GM23248 (cell line): ENCODE results near the gene MAPK8IP1. TPM values are rescaled to one million over a fixed set of nuclear protein-coding genes. Genes with fewer than 3 reads are reported as not detected.
A peak's percentile ranks its signal among the peaks of the same experiment; 100 is the strongest.

Experiments
- DNase-seq: peaks from one replicate; pipeline ENCODE4 v3.0.0-alpha.2; 2015
- H2AFZ ChIP-seq: fragments of 200-600 bp; sonication (generic); 2 replicates; pipeline ENCODE4 v1.6.1; 2016; ENCODE audit warnings: antibody characterized with exemption
- H3F3A ChIP-seq: fragments of 200-600 bp; sonication (generic); 2 replicates; pipeline ENCODE4 v1.6.1; 2016; ENCODE audit warnings: mild to moderate bottlenecking, antibody characterized with exemption, mixed run types; ENCODE audit not compliant: insufficient read depth
- H3K27ac ChIP-seq: fragments of 200-600 bp; sonication (generic); 2 replicates; pipeline ENCODE4 v1.5.1; 2016; ENCODE audit warnings: mild to moderate bottlenecking
- H3K27me3 ChIP-seq: fragments of 200-600 bp; sonication (generic); replicated peaks from 2 replicates; pipeline ENCODE4 v1.6.1; 2016; ENCODE audit warnings: mild to moderate bottlenecking; ENCODE audit not compliant: insufficient read depth
- H3K36me3 ChIP-seq: fragments of 200-600 bp; sonication (generic); 2 replicates; pipeline ENCODE4 v1.6.1; 2016; ENCODE audit warnings: low read depth, mild to moderate bottlenecking
- H3K4me1 ChIP-seq: fragments of 200-600 bp; sonication (generic); 2 replicates; pipeline ENCODE4 v1.6.1; 2016; ENCODE audit warnings: mild to moderate bottlenecking; ENCODE audit not compliant: insufficient read depth
- H3K4me2 ChIP-seq: fragments of 200-600 bp; sonication (generic); one replicate; pipeline ENCODE4 v1.6.1; 2016; ENCODE audit warnings: mild to moderate bottlenecking; ENCODE audit not compliant: unreplicated experiment
- H3K4me3 ChIP-seq: fragments of 200-600 bp; sonication (generic); 2 replicates; pipeline ENCODE4 v1.5.1; 2016; ENCODE audit warnings: mild to moderate bottlenecking
- H3K79me2 ChIP-seq: fragments of 200-600 bp; sonication (generic); 2 replicates; pipeline ENCODE4 v1.6.1; 2016; ENCODE audit warnings: mild to moderate bottlenecking; ENCODE audit not compliant: insufficient read depth
- H3K9ac ChIP-seq: fragments of 200-600 bp; sonication (generic); 2 replicates; pipeline ENCODE4 v1.6.1; 2016; ENCODE audit warnings: mild to moderate bottlenecking
- H3K9me2 ChIP-seq: fragments of 200-600 bp; sonication (generic); 2 replicates; pipeline ENCODE4 v1.6.1; 2016; ENCODE audit warnings: mixed run types, mild to moderate bottlenecking, moderate library complexity; ENCODE audit not compliant: insufficient read depth
- H3K9me3 ChIP-seq: fragments of 200-600 bp; sonication (generic); one replicate; pipeline ENCODE4 v1.6.1; 2017; ENCODE audit warnings: low read depth
- H4K20me1 ChIP-seq: fragments of 200-600 bp; sonication (generic); 2 replicates; pipeline ENCODE4 v1.6.0; 2016; ENCODE audit not compliant: insufficient read depth
- EZH2 ChIP-seq: fragments of 200-600 bp; sonication (generic); IDR thresholded peaks from 2 replicates; pipeline ENCODE4 v1.6.1; 2018; ENCODE audit warnings: antibody characterized with exemption, mild to moderate bottlenecking; ENCODE audit not compliant: insufficient read depth, poor library complexity, severe bottlenecking
- EZH2phosphoT487 ChIP-seq: fragments of 200-600 bp; sonication (generic); IDR thresholded peaks from 2 replicates; pipeline ENCODE4 v1.6.1; 2018; ENCODE audit warnings: antibody characterized with exemption, moderate library complexity, mild to moderate bottlenecking, low read depth; ENCODE audit not compliant: insufficient read depth
- WGBS, 2 experiments: methylation state at CpG; one replicate each; pipeline ENCODE4 v1.1.6; 2015 to 2017; ENCODE audit warnings: low lambda C conversion rate in 2 of 2, low coverage in 1 of 2; ENCODE audit errors: missing lambda C conversion rate in 2 of 2; 5-methylcytosine and 5-hydroxymethylcytosine counted together
- in situ Hi-C: fragments of 300-500 bp; cut with MboI; formaldehyde crosslinking; loops from 2 replicates; pipeline ENCODE4 v1.15.0; 2020
- polyA plus RNA-seq: library from polyadenylated mRNA; unstranded; fragments of >200 nt; fragmentation: Nextera tagmentation; extraction: Ambion mirVana; gene quantifications from 2 replicates; pipeline ENCODE4 v1.2.1, GENCODE V29; 2016
- total RNA-seq: library from RNA; depleted of rRNA; stranded (reverse); fragments of >200 nt; shearing (Covaris generic); gene quantifications from 2 replicates; pipeline ENCODE4 v1.2.3, GENCODE V29; 2014

Gene MAPK8IP1
- total and polyA plus RNA-seq, 2 experiments from 2014 or later, result 1.8 to 9.5 TPM

DNA sequence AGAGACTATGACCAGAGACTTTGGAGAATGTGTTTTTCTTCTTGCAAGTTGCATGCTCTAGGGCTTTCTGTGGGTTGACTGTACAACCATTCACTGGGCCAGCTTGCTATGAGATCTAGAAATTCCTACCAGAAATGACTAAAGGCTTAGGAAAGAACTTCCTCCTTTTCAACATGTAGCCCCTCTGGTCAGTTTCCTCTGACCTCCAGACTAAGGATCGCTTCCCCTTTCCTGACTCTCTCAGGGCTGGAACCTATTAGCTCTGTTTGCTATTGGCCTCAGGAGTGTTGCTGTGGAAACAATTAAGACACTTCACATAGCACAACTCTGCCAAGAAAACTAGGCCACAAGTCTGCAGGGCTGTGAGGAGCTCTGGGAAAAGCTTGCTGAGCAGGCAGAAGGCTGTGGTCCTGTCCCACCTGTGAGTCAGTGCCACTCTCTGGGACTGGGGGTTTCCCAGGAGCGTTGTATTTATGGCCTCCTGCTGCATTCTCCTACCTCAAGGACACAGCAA, 27.4 kb upstream of the MAPK8IP1 start:
- TF ChIP-seq EZH2 (no peak), EZH2phosphoT487 (no peak)
- Histone ChIP-seq H3K4me2 (peak overlapping the region; percentile 78), H3K36me3 (peaks cover 16% of the 10 kb centered on the region; the same call in 1 of the 2 replicates), H2AFZ (no peak overlapping the region), H3F3A (peaks cover 35% of the 10 kb centered on the region), H3K27ac (peak overlapping the region; percentile 98), H3K79me2 (peaks cover 32% of the 10 kb centered on the region), H3K9me2 (no peaks in the 10 kb centered on the region), H3K27me3 (no peaks in the 10 kb centered on the region), H3K4me1 (peaks cover 52% of the 10 kb centered on the region), H3K9me3 (no peaks in the 10 kb centered on the region), H3K4me3 (no peak overlapping the region), H4K20me1 (no peaks in the 10 kb centered on the region), H3K9ac (peak overlapping the region; percentile 81)
- 0% methylated on average over 2 of the region's 2 CpGs for WGBS, 2 experiments
- DNase-seq, result peak; percentile 98
- in situ Hi-C loops, result no loop called here

DNA sequence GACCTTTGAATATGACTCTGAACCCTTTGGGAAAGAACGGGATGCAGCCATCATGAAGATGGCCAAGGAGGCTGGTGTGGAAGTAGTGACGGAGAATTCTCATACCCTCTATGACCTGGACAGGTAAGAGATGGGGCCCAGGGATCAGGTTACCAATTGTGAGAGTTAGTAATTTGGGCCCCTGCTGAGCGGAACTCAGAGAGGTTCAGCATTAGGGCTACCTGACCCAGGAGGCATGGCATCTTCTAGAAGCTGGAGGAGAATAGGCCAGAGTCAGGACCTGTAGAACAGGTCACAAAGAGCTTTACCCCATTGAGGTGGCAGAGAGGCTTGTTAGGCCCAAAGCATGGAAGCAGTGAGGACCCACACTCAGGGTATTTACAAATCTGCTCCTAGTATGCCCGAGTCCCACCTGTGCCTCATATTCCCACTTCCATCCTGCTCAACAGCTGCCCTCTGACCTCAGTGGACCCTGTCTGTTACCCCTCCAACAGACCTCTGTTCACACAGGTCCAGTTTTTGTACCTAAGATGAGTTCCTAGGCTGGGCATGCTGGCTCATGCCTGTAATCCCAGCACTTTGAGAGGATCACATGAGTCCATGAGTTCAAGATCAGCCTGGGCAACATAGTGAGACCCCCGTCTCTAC, 26.6 kb upstream of the MAPK8IP1 start:
- DNase-seq, result no peak
- H2AFZ ChIP-seq, result no peak overlapping the region
- 50 to 56% methylated on average over 5 of the region's 5 CpGs for WGBS, 2 experiments
- H3K4me2 ChIP-seq, result peak overlapping the region; percentile 78
- TF ChIP-seq EZH2 (no peak), EZH2phosphoT487 (no peak)
- no peaks in the 10 kb centered on the region for H3K9me2 ChIP-seq
- peak overlapping the region; percentile 30; the same call in 1 of the 2 replicates for H3K4me3 ChIP-seq
- no peaks in the 10 kb centered on the region for H3K27me3 ChIP-seq
- H3K36me3 ChIP-seq, result peaks cover 16% of the 10 kb centered on the region; the same call in 1 of the 2 replicates
- H3K9ac ChIP-seq, result peak overlapping the region; percentile 81
- in situ Hi-C loops, result no loop called here
- no peaks in the 10 kb centered on the region for H4K20me1 ChIP-seq
- H3K27ac ChIP-seq, result peak overlapping the region; percentile 98
- H3K9me3 ChIP-seq, result no peaks in the 10 kb centered on the region
- peaks cover 52% of the 10 kb centered on the region for H3K4me1 ChIP-seq
- peaks cover 23% of the 10 kb centered on the region for H3K79me2 ChIP-seq
- peaks cover 35% of the 10 kb centered on the region for H3F3A ChIP-seq

DNA sequence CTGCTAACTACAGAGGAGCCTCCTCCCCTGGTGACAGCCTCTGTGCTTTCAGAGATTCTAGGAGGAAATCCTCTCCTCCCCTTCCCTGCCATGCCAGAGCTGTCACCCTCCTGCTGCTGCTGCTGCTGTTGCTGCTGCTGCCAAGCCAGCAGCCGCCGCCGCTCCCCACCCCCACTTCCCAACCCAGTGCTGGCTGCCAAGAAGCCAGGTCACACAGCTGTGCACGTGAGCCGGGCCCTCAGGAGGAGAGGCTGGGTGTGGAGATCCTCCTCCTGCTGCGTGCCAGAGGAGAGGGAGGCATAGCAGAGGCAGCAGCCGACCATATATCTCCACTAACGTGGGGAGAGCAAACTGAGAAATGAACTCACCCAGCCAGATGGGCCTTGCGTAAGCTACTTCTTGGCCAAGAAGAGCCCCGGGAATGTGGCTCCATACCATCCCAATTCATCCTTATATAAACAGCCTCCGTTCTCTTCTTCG, 25.8 kb upstream of the MAPK8IP1 start:
- no peaks in the 10 kb centered on the region for H3K9me3 ChIP-seq
- no peaks in the 10 kb centered on the region for H3K27me3 ChIP-seq
- peak overlapping the region; percentile 78 for H3K4me2 ChIP-seq
- no peak for TF ChIP-seq EZH2phosphoT487
- H3K9ac ChIP-seq, result peak overlapping the region; percentile 81
- 1 to 4% methylated on average over 12 of the region's 12 CpGs for WGBS, 2 experiments
- no peaks in the 10 kb centered on the region for H3K9me2 ChIP-seq
- H4K20me1 ChIP-seq, result no peaks in the 10 kb centered on the region
- H3K4me1 ChIP-seq, result peaks cover 52% of the 10 kb centered on the region
- H3F3A ChIP-seq, result peaks cover 35% of the 10 kb centered on the region
- H3K79me2 ChIP-seq, result peaks cover 15% of the 10 kb centered on the region
- peak overlapping the region; percentile 98 for H3K27ac ChIP-seq
- in situ Hi-C loops, result no loop called here
- H3K36me3 ChIP-seq, result peaks cover 16% of the 10 kb centered on the region; the same call in 1 of the 2 replicates
- DNase-seq, result peak; percentile 99
- peak overlapping the region; percentile 34; the same call in 1 of the 2 replicates for H3K4me3 ChIP-seq
- H2AFZ ChIP-seq, result no peak overlapping the region

DNA sequence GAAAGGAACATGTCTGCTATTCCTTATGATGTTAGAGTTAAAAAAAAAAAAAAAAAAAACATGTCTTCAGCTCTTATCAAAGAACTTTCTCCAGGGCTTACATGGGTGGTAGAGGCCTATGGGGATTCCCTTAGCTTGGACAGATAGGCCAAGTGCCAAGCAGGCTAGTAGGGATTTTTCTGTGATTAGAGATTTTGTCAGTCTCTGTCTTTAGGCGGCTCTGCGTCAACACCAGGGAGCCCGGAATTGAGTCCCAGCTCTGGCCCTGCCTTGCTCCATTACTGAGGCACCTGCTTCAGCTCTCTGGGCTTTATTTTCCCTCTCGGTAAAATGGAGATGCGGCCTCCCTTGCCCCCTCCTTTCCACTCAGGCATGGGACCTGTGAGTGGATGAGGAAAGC, 25.1 kb upstream of the MAPK8IP1 start:
- no peaks in the 10 kb centered on the region for H3K9me3 ChIP-seq
- in situ Hi-C loops, result no loop called here
- 77 to 80% methylated on average over 5 of the region's 5 CpGs for WGBS, 2 experiments
- peaks cover 16% of the 10 kb centered on the region; the same call in 1 of the 2 replicates for H3K36me3 ChIP-seq
- no peak overlapping the region for H2AFZ ChIP-seq
- peak overlapping the region; percentile 98 for H3K27ac ChIP-seq
- H3K27me3 ChIP-seq, result no peaks in the 10 kb centered on the region
- H3K4me3 ChIP-seq, result 0 out of 2 replicates have a peak overlapping the region, but pooled peaks have one; percentile 34
- H3K79me2 ChIP-seq, result peaks cover 8% of the 10 kb centered on the region
- H4K20me1 ChIP-seq, result no peaks in the 10 kb centered on the region
- peaks cover 49% of the 10 kb centered on the region for H3K4me1 ChIP-seq
- no peaks in the 10 kb centered on the region for H3K9me2 ChIP-seq
- no peak for DNase-seq
- peaks cover 35% of the 10 kb centered on the region for H3F3A ChIP-seq
- H3K9ac ChIP-seq, result peak overlapping the region; percentile 81
- TF ChIP-seq EZH2phosphoT487 (no peak), EZH2 (no peak)
- H3K4me2 ChIP-seq, result peak overlapping the region; percentile 78
